NCI-H510A (cell line): ENCODE measurements around the gene CBX2.

Experiments used
- DNase-seq: peaks from one replicate; lab custom pipeline; 2025; lab: John Stamatoyannopoulos, UW

Gene CBX2

GRCh38 chr17:79829457-79829856, 51.5 kb downstream of the CBX2 start:
- DNase-seq, result no peak

GRCh38 chr17:79830303-79830702, 52.4 kb downstream of the CBX2 start:
- no peak for DNase-seq

GRCh38 chr17:79830763-79831264, 52.9 kb downstream of the CBX2 start:
- peak; percentile 51 for DNase-seq

- no peak for DNase-seq
Observed at GRCh38 chr17:79831265-79832217, 53.6 kb downstream of the CBX2 start.

- no peak for DNase-seq
Observed at GRCh38 chr17:79832218-79833109, 54.5 kb downstream of the CBX2 start.

- no peak for DNase-seq
Observed at GRCh38 chr17:79833110-79833450, 55.1 kb downstream of the CBX2 start.

GRCh38 chr17:79833744-79834564, 56.0 kb downstream of the CBX2 start:
- DNase-seq, result no peak

- DNase-seq, result no peak
Observed at GRCh38 chr17:79834565-79835469, 56.9 kb downstream of the CBX2 start.

GRCh38 chr17:79835470-79835899, 57.5 kb downstream of the CBX2 start:
- no peak for DNase-seq

- DNase-seq, result peak; percentile 75
Observed at GRCh38 chr17:79835953-79836509, 58.1 kb downstream of the CBX2 start.

- no peak for DNase-seq
Observed at GRCh38 chr17:79836510-79836971, 58.6 kb downstream of the CBX2 start.

GRCh38 chr17:79836972-79837887, 59.3 kb downstream of the CBX2 start:
- DNase-seq, result peak; percentile 63
